C4-2B (cell line): Measurements from ENCODE around the gene AMY2A.
"Not testable (repeated sequence)": the region's sequence is repeated elsewhere in the genome, so short reads cannot be mapped to it uniquely, and the experiment has no call there.

Source experiments
- H3K27ac ChIP-seq: fragments of 450-650 bp; 2 replicates; pipeline ENCODE4 v1.5.1; 2017

The AMY2A gene

DNA sequence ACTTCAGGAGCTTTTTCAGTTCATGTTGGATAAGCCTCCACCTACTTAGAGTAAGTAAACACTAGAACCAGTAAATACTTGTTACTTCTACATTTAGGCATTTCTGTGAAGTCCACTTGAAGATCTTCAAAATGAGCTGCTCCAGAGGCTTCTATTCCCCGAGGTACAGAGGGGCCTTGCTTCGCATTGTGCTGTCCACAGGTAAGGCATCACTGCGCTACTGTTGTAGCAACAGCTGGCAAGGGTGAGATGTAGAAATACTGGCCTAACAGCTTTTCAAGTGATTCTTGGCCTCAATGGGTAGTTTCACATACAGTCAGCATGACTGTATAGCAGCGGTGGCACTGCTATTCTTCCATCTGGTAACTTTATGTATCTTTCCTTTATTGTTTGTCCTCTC, 33.7 kb downstream of the AMY2A start:
- H3K27ac ChIP-seq = not testable (repeated sequence)

DNA sequence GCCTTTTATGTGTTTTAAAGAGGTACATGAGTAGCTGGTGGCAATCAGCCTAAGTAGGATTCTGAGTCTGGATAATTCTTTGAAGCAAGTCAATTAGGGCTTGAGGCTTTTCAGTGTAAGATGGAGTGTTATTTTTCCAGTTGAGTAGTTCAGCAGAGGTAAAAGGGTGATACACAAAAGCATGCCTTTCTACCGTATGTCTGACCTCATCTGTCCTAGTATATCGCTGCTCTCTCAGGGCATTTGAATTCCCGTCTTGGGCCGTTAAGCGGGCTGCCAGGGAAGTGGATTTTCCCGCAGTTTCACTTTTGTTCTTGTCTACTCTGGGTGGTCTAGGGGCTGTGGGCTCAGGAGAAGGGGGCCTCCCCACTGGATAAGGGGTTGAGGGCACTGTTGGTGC, 36.9 kb downstream of the AMY2A start:
- not testable (repeated sequence) for H3K27ac ChIP-seq

DNA sequence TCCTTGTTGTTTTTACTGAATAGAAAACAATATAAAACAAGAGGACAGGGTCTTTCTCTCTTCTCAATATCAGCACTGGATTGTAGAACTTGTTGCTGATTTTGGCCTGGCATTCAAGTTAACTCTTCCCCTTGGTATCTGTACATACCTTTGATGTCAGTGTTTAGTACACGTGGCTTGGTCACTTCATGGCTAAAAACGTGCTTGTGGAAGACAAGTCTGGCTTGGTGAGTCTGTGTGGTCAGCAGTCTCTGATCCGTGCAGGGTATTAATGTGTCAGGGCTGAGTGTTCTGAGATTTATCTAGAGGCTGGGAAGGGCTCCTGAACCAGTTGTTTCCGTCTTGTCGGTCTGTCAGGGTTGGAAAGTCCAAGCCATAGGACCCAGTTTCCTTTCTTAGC, 38.2 kb downstream of the AMY2A start, which contains the start of gene AMY1A:
Gene AMY1A, plus strand, starts transcription at position 301 of the 400 bp plus-strand sequence. CDS start 571 bp downstream, outside the sequence.
- H3K27ac ChIP-seq = not testable (repeated sequence)
